Naive thymus-derived CD4-positive, alpha-beta T cell (primary cell): ENCODE measurements around the gene FUT8. TPM values are rescaled to one million over a fixed set of nuclear protein-coding genes. Genes with fewer than 3 reads are reported as not detected.
A peak's percentile ranks its signal among the peaks of the same experiment; 100 is the strongest.

ENCODE experiments used
- ATAC-seq: fragments of 150-1000 bp; cut with Tn5 transposase; 2 replicates; pipeline ENCODE4 v1.10.0; 2021; ENCODE audit warnings: mild to moderate bottlenecking, moderate library complexity
- CTCF ChIA-PET: fragments of 350-600 bp; sonication (Branson Sonifier 250); formaldehyde crosslinking; loops from one replicate; lab custom pipeline; 2021; ENCODE audit warnings: antibody characterized with exemption; lab: Charles Lee
- POLR2A ChIA-PET: fragments of 350-600 bp; sonication (Branson Sonifier 250); formaldehyde crosslinking; loops from one replicate; lab custom pipeline; 2021; ENCODE audit warnings: antibody characterized with exemption, inconsistent platforms; lab: Charles Lee
- DNase-seq, 9 donors: peaks; one replicate each; pipeline versions ENCODE4 v3.0.0 to v3.0.0-alpha.2; 2020 to 2022; ENCODE audit warnings: mixed read lengths in 1 of 9
- H3K27ac ChIP-seq: one replicate; pipeline ENCODE4 v1.7.0; 2013; ENCODE audit warnings: mild to moderate bottlenecking, low read depth, low read length, moderate library complexity
- H3K27me3 ChIP-seq, 2 donors: one replicate each; pipeline ENCODE4 v1.7.0; 2013; ENCODE audit warnings: low read length in 2 of 2, mild to moderate bottlenecking in 2 of 2, moderate library complexity in 2 of 2; ENCODE audit not compliant: control insufficient read depth in 2 of 2, insufficient read depth in 2 of 2
- H3K36me3 ChIP-seq, 3 experiments: 1 replicate in 2 of 3; 2 replicates in 1 of 3; pipeline ENCODE4 v1.7.0; 2013; ENCODE audit warnings: low read length in 3 of 3, mild to moderate bottlenecking in 3 of 3, moderate library complexity in 1 of 3; ENCODE audit not compliant: insufficient read depth in 3 of 3, control insufficient read depth in 2 of 3
- H3K4me1 ChIP-seq, 2 donors: one replicate each; pipeline ENCODE4 v1.7.0; 2013; ENCODE audit warnings: low read length in 2 of 2, mild to moderate bottlenecking in 2 of 2, moderate library complexity in 1 of 2; ENCODE audit not compliant: control insufficient read depth in 2 of 2, insufficient read depth in 2 of 2
- H3K4me3 ChIP-seq: 2 replicates; pipeline ENCODE4 v1.7.0; 2013; ENCODE audit warnings: mild to moderate bottlenecking, low read length
- H3K9me3 ChIP-seq, 3 experiments: 1 replicate in 2 of 3; 2 replicates in 1 of 3; pipeline ENCODE4 v1.7.0; 2013; ENCODE audit warnings: low read length in 3 of 3; ENCODE audit not compliant: control insufficient read depth in 2 of 3
- H3K27ac Mint-ChIP-seq, 9 donors: one replicate each; pipeline ENCODE4 v1.8.0; 2020 to 2022; ENCODE audit warnings: mixed read lengths in 9 of 9, mild to moderate bottlenecking in 8 of 9, moderate library complexity in 5 of 9, inconsistent platforms in 2 of 9
- H3K27me3 Mint-ChIP-seq, 5 donors: one replicate each; pipeline ENCODE4 v1.8.0; 2021 to 2022; ENCODE audit warnings: mixed read lengths in 5 of 5, mild to moderate bottlenecking in 1 of 5
- H3K36me3 Mint-ChIP-seq, 5 donors: one replicate each; pipeline ENCODE4 v1.8.0; 2020 to 2022; ENCODE audit warnings: mixed read lengths in 5 of 5, mild to moderate bottlenecking in 3 of 5, inconsistent platforms in 1 of 5
- H3K4me1 Mint-ChIP-seq, 7 donors: one replicate each; pipeline ENCODE4 v1.8.0; 2020 to 2022; ENCODE audit warnings: mixed read lengths in 7 of 7, mild to moderate bottlenecking in 3 of 7, inconsistent platforms in 1 of 7
- H3K4me3 Mint-ChIP-seq, 10 donors: one replicate each; pipeline ENCODE4 v1.8.0; 2020 to 2022; ENCODE audit warnings: mild to moderate bottlenecking in 10 of 10, mixed read lengths in 10 of 10, moderate library complexity in 6 of 10, inconsistent platforms in 2 of 10
- H3K9me3 Mint-ChIP-seq, 11 donors: one replicate each; pipeline ENCODE4 v1.8.0; 2020 to 2022; ENCODE audit warnings: mixed read lengths in 11 of 11, mild to moderate bottlenecking in 4 of 11, inconsistent platforms in 1 of 11, moderate library complexity in 1 of 11
- intact Hi-C, 2 donors: fragments of 100-400 bp; cut with micrococcal nuclease; formaldehyde crosslinking; loops; one replicate each; pipeline ENCODE4 v1.15.1; 2023
- polyA plus RNA-seq, 2 donors: library from polyadenylated mRNA; unstranded; fragments of 300-500 nt; fragmentation: Illumina TruSeq; gene quantifications; one replicate each; pipeline ENCODE4 v1.2.3, GENCODE V29; 2021
- total RNA-seq, 6 experiments: library from RNA in 5 of 6; stranded (reverse) in 5 of 6; gene quantifications; 1 replicate in 5 of 6; 2 replicates in 1 of 6; pipeline ENCODE4 v1.2.3 and lab custom pipeline; 2021 to 2026

FUT8 gene
- total RNA-seq (100 to 1,000 TPM in 1 of 5 experiments, 10 to 100 TPM in 4; 38.4 to 107 (median 43.4) TPM), polyA plus RNA-seq (10 to 100 TPM; 11.1 to 11.2 TPM), total RNA-seq (lab: John Stamatoyannopoulos, UW) (38.9 reads per million, percentile 66 among the genes with 10 or more reads in this experiment)

DNA sequence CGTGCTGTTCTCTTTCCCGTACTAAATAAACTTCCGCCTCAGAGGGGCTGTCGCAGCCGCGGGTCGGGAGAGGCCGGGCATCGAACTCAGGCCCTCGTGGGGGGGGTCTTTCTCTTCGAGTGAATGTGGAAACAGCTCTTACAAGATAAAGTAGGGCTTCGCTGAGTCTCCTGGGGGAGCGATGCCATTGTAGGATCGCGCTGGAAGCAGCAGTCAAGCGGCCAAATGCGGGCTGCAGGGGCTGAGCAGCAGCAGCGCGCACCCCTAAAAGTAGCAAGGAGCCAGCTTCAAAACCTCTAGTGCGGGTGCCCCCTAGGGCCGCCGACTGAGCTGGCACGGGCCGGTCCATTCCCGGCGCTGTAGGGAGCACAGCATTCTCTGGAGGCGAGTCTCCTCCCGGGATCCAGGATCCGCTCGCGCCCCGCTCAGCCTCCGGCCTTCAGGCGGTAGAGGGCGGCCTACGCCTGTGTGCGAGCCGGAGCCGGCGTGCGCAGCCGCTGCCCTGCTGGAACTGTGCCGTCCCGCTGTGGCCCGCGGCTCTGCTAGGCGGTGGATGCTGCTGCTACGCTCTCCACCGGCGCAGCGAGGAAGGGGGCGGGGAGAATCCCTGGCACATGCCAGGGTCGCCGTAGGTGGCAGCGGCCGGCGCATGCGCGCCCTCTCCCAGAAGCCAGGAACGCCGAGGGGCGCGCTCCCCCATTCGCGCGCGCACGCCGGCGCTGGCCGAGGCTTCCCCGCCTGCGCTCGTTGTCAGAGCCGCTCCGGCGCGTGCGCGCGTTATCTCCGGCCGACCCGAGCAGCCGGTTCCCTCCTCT is at the start of gene FUT8:
Gene FUT8 (plus strand): TSS at position 699 of the 815 bp plus-strand sequence. CDS start 148,834 bp downstream, outside the sequence.
- intact Hi-C loops: loop anchor here (1.0 to 10.0 kb wide), 21 partner anchors 75 to 1950 kb away; partner anchors contain the start of genes MAX (in 2 of the 2), EIF2S1 (in 1 of the 2), FNTB (in 1 of the 2) and GPHN (in 1 of the 2)
- no peaks in the 10 kb centered on the region for H3K9me3 Mint-ChIP-seq
- peak within 1 kb of the TSS; percentile 85 to 99 (median 97) for H3K4me3 Mint-ChIP-seq
- Histone ChIP-seq H3K27me3 (no peaks in the 10 kb centered on the region), H3K27ac (peak within 1 kb of the TSS; percentile 86), H3K9me3 (no peaks in the 10 kb centered on the region), H3K36me3 (peaks cover 0 to 12% (median 0%) of the 10 kb centered on the region in 3 experiments), H3K4me3 (peak within 1 kb of the TSS; percentile 92), H3K4me1 (peaks cover 0 to 14% of the 10 kb centered on the region in 2 donors)
- no peaks in the 10 kb centered on the region for H3K27me3 Mint-ChIP-seq
- CTCF ChIA-PET: interaction anchor here (0.5 to 5.3 kb wide), 16 partner anchors 17 to 547 kb away, joined by 3 to 60 read pairs (median 4); no protein-coding TSS in a partner anchor
- DNase-seq (peak; percentile 90 to 97 (median 95)), ATAC-seq (peak; percentile 93)
- peaks cover 23 to 52% (median 48%) of the 10 kb centered on the region in 7 donors for H3K4me1 Mint-ChIP-seq
- peak within 1 kb of the TSS; percentile 93 to 99 (median 96) for H3K27ac Mint-ChIP-seq
- POLR2A ChIA-PET: interaction anchor here (0.5 to 4.6 kb wide), 29 partner anchors 10 to 520 kb away, joined by 3 to 44 read pairs (median 4); partner anchors contain the start of genes FNTB and MAX
- peaks cover 0 to 7% (median 0%) of the 10 kb centered on the region in 5 donors for H3K36me3 Mint-ChIP-seq

DNA sequence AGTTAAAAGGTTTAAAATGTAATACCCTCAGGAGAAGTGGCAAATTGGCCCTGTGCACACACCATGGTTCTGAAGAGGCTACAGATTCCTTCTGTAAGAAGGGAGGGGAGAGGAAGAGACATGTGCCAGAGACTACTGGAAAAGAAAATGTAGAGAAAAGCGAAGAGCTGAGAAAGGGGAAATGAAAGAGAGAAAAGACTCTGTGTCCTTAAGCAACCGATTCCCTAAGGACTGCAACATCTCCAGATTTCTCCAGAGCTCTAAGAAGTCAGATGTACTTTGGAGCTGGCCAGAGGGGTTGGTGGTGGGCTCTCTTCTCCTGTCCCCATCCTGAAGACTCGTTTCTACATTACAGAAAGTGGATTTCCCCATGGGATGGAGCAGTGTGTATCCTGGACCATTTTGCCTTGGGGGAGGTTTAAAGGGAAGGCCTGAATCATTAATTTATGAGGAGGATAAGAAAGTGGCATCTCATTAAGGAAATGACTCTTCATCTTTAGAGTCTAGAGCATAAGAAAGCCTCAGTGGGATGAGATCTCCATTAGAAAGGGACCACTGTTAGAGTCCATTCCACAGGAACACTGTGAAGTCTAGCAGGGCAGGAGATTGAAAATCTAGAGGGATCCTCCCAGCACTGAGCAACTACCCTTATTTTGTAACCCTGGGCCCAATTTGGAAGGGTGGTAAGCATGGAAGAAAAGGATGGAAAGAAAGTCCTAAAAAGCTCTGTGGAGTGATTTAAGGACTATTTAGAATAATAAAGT is 45.5 kb upstream of the FUT8 start:
- H3K36me3 Mint-ChIP-seq: peaks cover 0 to 30% (median 0%) of the 10 kb centered on the region in 5 donors
- ChIA-PET POLR2A (no interaction called here), CTCF (no interaction called here)
- DNase-seq (no peak), ATAC-seq (no peak)
- peaks cover 0 to 46% (median 5%) of the 10 kb centered on the region in 7 donors for H3K4me1 Mint-ChIP-seq
- Histone ChIP-seq H3K4me3 (no peak overlapping the region), H3K9me3 (no peaks in the 10 kb centered on the region), H3K27ac (no peak overlapping the region), H3K4me1 (no peaks in the 10 kb centered on the region), H3K27me3 (no peaks in the 10 kb centered on the region), H3K36me3 (no peaks in the 10 kb centered on the region)
- H3K9me3 Mint-ChIP-seq: no peaks in the 10 kb centered on the region
- intact Hi-C loops: no loop called here
- no peak overlapping the region for H3K4me3 Mint-ChIP-seq
- H3K27me3 Mint-ChIP-seq: no peaks in the 10 kb centered on the region
- peak overlapping the region in 2 of 9 donors; percentile 40 to 50 for H3K27ac Mint-ChIP-seq

DNA sequence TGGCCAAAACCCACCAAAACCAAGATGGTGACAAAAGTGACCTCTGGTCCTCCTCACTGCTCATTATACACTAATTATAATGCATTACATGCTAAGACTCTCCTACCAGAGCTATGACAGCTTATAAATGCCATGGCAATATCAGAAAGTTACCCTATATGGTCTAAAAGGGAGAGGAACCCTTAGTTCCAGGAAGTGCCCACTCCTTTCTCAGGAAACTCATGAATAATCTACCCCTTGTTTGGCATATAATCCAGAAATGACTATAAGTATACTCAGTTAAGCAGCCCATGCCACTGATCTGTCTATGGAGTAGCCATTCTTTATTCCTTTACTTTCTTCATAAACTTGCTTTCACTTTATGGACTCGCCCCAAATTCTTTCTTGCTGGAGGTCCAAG is 43.0 kb upstream of the FUT8 start:
- no peaks in the 10 kb centered on the region for H3K36me3 ChIP-seq
- H3K4me1 ChIP-seq: no peaks in the 10 kb centered on the region
- Mint-ChIP-seq H3K27me3 (peaks cover 0 to 8% (median 0%) of the 10 kb centered on the region in 5 donors), H3K4me1 (peaks cover 10 to 52% (median 14%) of the 10 kb centered on the region in 7 donors), H3K9me3 (no peaks in the 10 kb centered on the region), H3K4me3 (peak overlapping the region in 1 of 10 donors; percentile 42), H3K27ac (peak overlapping the region in 1 of 9 donors; percentile 71), H3K36me3 (peaks cover 0 to 32% (median 4%) of the 10 kb centered on the region in 5 donors)
- H3K9me3 ChIP-seq: no peaks in the 10 kb centered on the region
- POLR2A ChIA-PET: no interaction called here
- no peak overlapping the region for H3K27ac ChIP-seq
- intact Hi-C loops: no loop called here
- CTCF ChIA-PET: no interaction called here
- DNase-seq: no peak
- no peak for ATAC-seq
- H3K4me3 ChIP-seq: no peak overlapping the region
- no peaks in the 10 kb centered on the region for H3K27me3 ChIP-seq

DNA sequence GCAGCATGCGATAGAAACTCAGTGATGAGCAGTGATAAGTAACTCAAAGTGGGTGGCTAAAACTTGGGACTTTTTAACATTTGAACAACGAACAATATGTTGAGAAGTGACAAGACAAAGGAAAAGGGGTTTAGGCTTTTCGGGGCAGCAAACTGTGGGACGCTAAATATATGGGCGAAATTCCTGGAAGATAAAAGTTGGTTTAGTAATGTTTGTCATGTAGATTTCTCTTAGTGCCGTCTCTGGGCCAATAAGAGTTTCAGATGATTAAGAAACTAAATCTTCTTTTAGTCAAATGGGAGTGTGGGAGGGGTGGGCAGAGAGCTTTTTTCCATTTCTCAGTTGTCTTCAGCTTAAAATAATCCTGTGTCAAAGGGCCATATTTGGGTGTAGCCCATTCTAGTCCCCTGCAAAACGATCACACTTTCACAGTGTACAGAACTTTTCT is 41.7 kb upstream of the FUT8 start:
- Histone ChIP-seq H3K27me3 (no peaks in the 10 kb centered on the region), H3K4me3 (no peak overlapping the region), H3K27ac (no peak overlapping the region), H3K4me1 (no peaks in the 10 kb centered on the region), H3K9me3 (no peaks in the 10 kb centered on the region), H3K36me3 (no peaks in the 10 kb centered on the region)
- intact Hi-C loops: no loop called here
- H3K27ac Mint-ChIP-seq: peak overlapping the region in 1 of 9 donors; percentile 73
- peak overlapping the region in 1 of 10 donors; percentile 26 for H3K4me3 Mint-ChIP-seq
- H3K4me1 Mint-ChIP-seq: peaks cover 10 to 50% (median 14%) of the 10 kb centered on the region in 7 donors
- H3K36me3 Mint-ChIP-seq: peaks cover 0 to 32% (median 4%) of the 10 kb centered on the region in 5 donors
- peaks cover 0 to 8% (median 0%) of the 10 kb centered on the region in 5 donors for H3K27me3 Mint-ChIP-seq
- ATAC-seq (no peak), DNase-seq (no peak)
- ChIA-PET CTCF (no interaction called here), POLR2A (no interaction called here)
- H3K9me3 Mint-ChIP-seq: no peaks in the 10 kb centered on the region

DNA sequence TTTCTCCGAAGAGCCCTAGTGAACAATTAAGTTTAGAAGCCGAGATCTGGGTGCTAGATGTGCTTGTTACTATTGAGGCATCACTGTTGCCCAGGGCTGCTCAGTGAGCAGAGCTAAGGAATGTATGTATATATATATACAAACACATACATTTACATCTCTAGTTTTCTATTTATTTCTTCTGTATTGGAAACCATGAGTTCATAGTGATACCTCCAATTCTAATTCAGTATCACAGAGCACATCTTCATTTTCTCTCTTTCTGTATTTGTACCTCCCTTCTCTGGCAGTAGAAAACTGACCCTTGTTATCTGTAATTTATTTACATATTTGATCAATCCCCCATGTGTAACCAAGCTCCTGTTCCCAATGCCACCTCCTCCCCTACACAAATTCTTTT is 40.7 kb upstream of the FUT8 start:
- peak overlapping the region in 1 of 9 donors; percentile 44 for H3K27ac Mint-ChIP-seq
- H3K4me1 ChIP-seq: no peaks in the 10 kb centered on the region
- H3K36me3 Mint-ChIP-seq: peaks cover 0 to 32% (median 4%) of the 10 kb centered on the region in 5 donors
- H3K27ac ChIP-seq: no peak overlapping the region
- no peak overlapping the region for H3K4me3 Mint-ChIP-seq
- peaks cover 10 to 47% (median 12%) of the 10 kb centered on the region in 7 donors for H3K4me1 Mint-ChIP-seq
- no peaks in the 10 kb centered on the region for H3K9me3 ChIP-seq
- no peaks in the 10 kb centered on the region for H3K27me3 ChIP-seq
- ATAC-seq (no peak), DNase-seq (no peak)
- ChIA-PET POLR2A (no interaction called here), CTCF (no interaction called here)
- intact Hi-C loops: no loop called here
- peaks cover 0 to 8% (median 0%) of the 10 kb centered on the region in 5 donors for H3K27me3 Mint-ChIP-seq
- no peak overlapping the region for H3K4me3 ChIP-seq
- H3K36me3 ChIP-seq: no peaks in the 10 kb centered on the region
- H3K9me3 Mint-ChIP-seq: no peaks in the 10 kb centered on the region
